Left lung (tissue), 10 donors: ENCODE data around the gene TAF11L5. TPM values are rescaled to one million over a fixed set of nuclear protein-coding genes. Genes with fewer than 3 reads are reported as not detected.
"Not testable (repeated sequence)": the region's sequence is repeated elsewhere in the genome, so short reads cannot be mapped to it uniquely, and the experiment has no call there.

ENCODE experiments used
- ATAC-seq: fragments of 200-7000 bp; cut with Tn5 transposase; one replicate; pipeline ENCODE4 v1.9.1; 2020; ENCODE audit warnings: moderate library complexity
- DNase-seq, 4 donors: peaks; one replicate each; pipeline ENCODE4 v3.0.0-alpha.2; 2013 to 2020
- H3K27ac ChIP-seq, 2 donors: fragments of 200-600 bp; sonication (generic) in 1 of 2; one replicate each; pipeline versions ENCODE4 v1.5.0 to v1.8.0; 2020 to 2021
- H3K27me3 ChIP-seq, 2 donors: fragments of 200-600 bp; sonication (generic) in 1 of 2; one replicate each; pipeline versions ENCODE4 v1.5.0 to v1.8.0; 2020 to 2021
- H3K36me3 ChIP-seq, 2 donors: fragments of 200-600 bp; sonication (generic) in 1 of 2; one replicate each; pipeline versions ENCODE4 v1.5.0 to v1.8.0; 2020 to 2021
- H3K4me1 ChIP-seq, 2 donors: fragments of 200-600 bp; one replicate each; pipeline ENCODE4 v1.8.0; 2021
- H3K4me3 ChIP-seq, 2 donors: fragments of 200-600 bp; sonication (generic) in 1 of 2; one replicate each; pipeline versions ENCODE4 v1.5.0 to v1.8.0; 2020 to 2021; ENCODE audit warnings: mild to moderate bottlenecking in 1 of 2
- H3K9me3 ChIP-seq, 2 donors: fragments of 200-600 bp; sonication (generic) in 1 of 2; one replicate each; pipeline versions ENCODE4 v1.5.0 to v1.8.0; 2020 to 2021
- CTCF ChIP-seq, 2 donors: fragments of 200-600 bp; sonication (generic) in 1 of 2; IDR thresholded peaks; one replicate each; pipeline versions ENCODE4 v1.5.0 to v1.8.0; 2021; ENCODE audit warnings: antibody characterized with exemption in 2 of 2
- intact Hi-C, 2 donors: fragments of 100-400 bp; cut with DNase I; formaldehyde crosslinking; loops; one replicate each; pipeline versions ENCODE4 v1.11.2 to v1.14.2; 2022
- polyA plus RNA-seq, 6 donors: library from polyadenylated mRNA; unstranded; fragments of 120-200 nt; gene quantifications; one replicate each; pipeline ENCODE4 v1.2.1, GENCODE V29; 2013; ENCODE audit not compliant: insufficient read length in 6 of 6
- total RNA-seq, 2 donors: library from RNA; stranded (reverse); fragmentation: NEBNext Ultra II Directional; extraction: Animal tissue kit (Norgen Biotek cat#: 25700); gene quantifications; one replicate each; pipeline ENCODE4 v1.2.1, GENCODE V29; 2021
- donor health status: DM: no; HTN: yes; CAD: no.
- donor health status: DM: no; HTN: no; CAD: no.

TAF11L5 gene
- total and polyA plus RNA-seq, 8 donors: not detected

- DNase-seq: no peak
- Histone ChIP-seq H3K27ac (no peak overlapping the region), H3K4me1 (no peaks in the 10 kb centered on the region), H3K36me3 (no peaks in the 10 kb centered on the region), H3K27me3 (no peaks in the 10 kb centered on the region), H3K4me3 (no peak overlapping the region), H3K9me3 (no peaks in the 10 kb centered on the region)
- intact Hi-C loops: loop anchor here in 1 of 2 donors (10.0 kb wide), 1 partner anchor 598 kb away; no protein-coding TSS in a partner anchor
- no peak for TF ChIP-seq CTCF (IDR thresholded peaks at IDR 0.05)
- ATAC-seq: no peak
Observed at GRCh38 chr5:17487174-17487512, 37.9 kb upstream of the TAF11L5 start.

- ATAC-seq, H3K9me3 ChIP-seq, H3K27ac ChIP-seq, H3K27me3 ChIP-seq, intact Hi-C loops, H3K36me3 ChIP-seq, H3K4me1 ChIP-seq, H3K4me3 ChIP-seq: not testable (repeated sequence)
- DNase-seq: peak in 1 of 4 donors; percentile 53
Observed at GRCh38 chr5:17491257-17491656, 33.8 kb upstream of the TAF11L5 start.

- ATAC-seq: no peak
- H3K36me3 ChIP-seq: no peaks in the 10 kb centered on the region
- no peak overlapping the region for H3K27ac ChIP-seq
- no peaks in the 10 kb centered on the region for H3K27me3 ChIP-seq
- no peaks in the 10 kb centered on the region for H3K4me1 ChIP-seq
- no peak for DNase-seq
- no peak for TF ChIP-seq CTCF (IDR thresholded peaks at IDR 0.05)
- H3K9me3 ChIP-seq: peaks cover 0 to 3% of the 10 kb centered on the region in 2 donors
- intact Hi-C loops: no loop called here
- H3K4me3 ChIP-seq: no peak overlapping the region
Observed at GRCh38 chr5:17492770-17493169, 32.3 kb upstream of the TAF11L5 start.

- intact Hi-C loops: no loop called here
- no peak for ATAC-seq
- Histone ChIP-seq H3K36me3 (no peaks in the 10 kb centered on the region), H3K4me3 (no peak overlapping the region), H3K27me3 (no peaks in the 10 kb centered on the region), H3K9me3 (peaks cover 0 to 3% of the 10 kb centered on the region in 2 donors), H3K27ac (no peak overlapping the region), H3K4me1 (no peaks in the 10 kb centered on the region)
- TF ChIP-seq CTCF (IDR thresholded peaks at IDR 0.05): no peak
- no peak for DNase-seq
Observed at GRCh38 chr5:17497446-17497845, 27.6 kb upstream of the TAF11L5 start.

GRCh38 chr5:17497931-17498330, 27.1 kb upstream of the TAF11L5 start, which contains the start of gene TAF11L2:
TSS of gene TAF11L2 (plus strand) at chr5:17498231.
- ATAC-seq, H3K4me3 ChIP-seq, H3K27ac ChIP-seq, H3K27me3 ChIP-seq, H3K9me3 ChIP-seq, DNase-seq, H3K4me1 ChIP-seq, intact Hi-C loops, H3K36me3 ChIP-seq: not testable (repeated sequence)

- H3K27me3 ChIP-seq: no peaks in the 10 kb centered on the region
- H3K9me3 ChIP-seq: no peaks in the 10 kb centered on the region
- no peaks in the 10 kb centered on the region for H3K36me3 ChIP-seq
- TF ChIP-seq CTCF (IDR thresholded peaks at IDR 0.05): no peak
- H3K27ac ChIP-seq: no peak overlapping the region
- DNase-seq (no peak), ATAC-seq (no peak)
- no peaks in the 10 kb centered on the region for H3K4me1 ChIP-seq
- H3K4me3 ChIP-seq: no peak overlapping the region
- intact Hi-C loops: no loop called here
Observed at GRCh38 chr5:17511775-17512325, 13.2 kb upstream of the TAF11L5 start.

GRCh38 chr5:17517526-17517925, 7.5 kb upstream of the TAF11L5 start:
- H3K36me3 ChIP-seq, H3K27ac ChIP-seq, intact Hi-C loops, H3K9me3 ChIP-seq, H3K4me1 ChIP-seq, DNase-seq, H3K4me3 ChIP-seq, H3K27me3 ChIP-seq, ATAC-seq: not testable (repeated sequence)

- intact Hi-C loops, H3K9me3 ChIP-seq, H3K4me3 ChIP-seq, H3K27me3 ChIP-seq, H3K4me1 ChIP-seq, H3K36me3 ChIP-seq, ATAC-seq, DNase-seq, H3K27ac ChIP-seq: not testable (repeated sequence)
Observed at GRCh38 chr5:17518067-17518466, 7.0 kb upstream of the TAF11L5 start, which contains the start of gene TAF11L3. TSS of gene TAF11L3 (plus strand) at chr5:17518367.

GRCh38 chr5:17519508-17519907, 5.5 kb upstream of the TAF11L5 start:
- H3K27me3 ChIP-seq, DNase-seq, H3K36me3 ChIP-seq, ATAC-seq, H3K9me3 ChIP-seq, intact Hi-C loops, H3K4me1 ChIP-seq, H3K27ac ChIP-seq, H3K4me3 ChIP-seq: not testable (repeated sequence)

GRCh38 chr5:17521501-17521900, 3.5 kb upstream of the TAF11L5 start, which contains the start of gene TAF11L4:
TSS of gene TAF11L4 (plus strand) at chr5:17521801.
- H3K9me3 ChIP-seq, H3K27me3 ChIP-seq, H3K36me3 ChIP-seq, DNase-seq, H3K27ac ChIP-seq, H3K4me3 ChIP-seq, H3K4me1 ChIP-seq, intact Hi-C loops, ATAC-seq: not testable (repeated sequence)
